NCI-H2196 (cell line): ENCODE measurements around the gene TRIM66.
"Not testable (repeated sequence)": the region's sequence is repeated elsewhere in the genome, so short reads cannot be mapped to it uniquely, and the experiment has no call there.

Experiments used
- DNase-seq: peaks from one replicate; lab custom pipeline; 2025; ENCODE audit not compliant: unreplicated experiment; lab: John Stamatoyannopoulos, UW

TRIM66 gene

DNA sequence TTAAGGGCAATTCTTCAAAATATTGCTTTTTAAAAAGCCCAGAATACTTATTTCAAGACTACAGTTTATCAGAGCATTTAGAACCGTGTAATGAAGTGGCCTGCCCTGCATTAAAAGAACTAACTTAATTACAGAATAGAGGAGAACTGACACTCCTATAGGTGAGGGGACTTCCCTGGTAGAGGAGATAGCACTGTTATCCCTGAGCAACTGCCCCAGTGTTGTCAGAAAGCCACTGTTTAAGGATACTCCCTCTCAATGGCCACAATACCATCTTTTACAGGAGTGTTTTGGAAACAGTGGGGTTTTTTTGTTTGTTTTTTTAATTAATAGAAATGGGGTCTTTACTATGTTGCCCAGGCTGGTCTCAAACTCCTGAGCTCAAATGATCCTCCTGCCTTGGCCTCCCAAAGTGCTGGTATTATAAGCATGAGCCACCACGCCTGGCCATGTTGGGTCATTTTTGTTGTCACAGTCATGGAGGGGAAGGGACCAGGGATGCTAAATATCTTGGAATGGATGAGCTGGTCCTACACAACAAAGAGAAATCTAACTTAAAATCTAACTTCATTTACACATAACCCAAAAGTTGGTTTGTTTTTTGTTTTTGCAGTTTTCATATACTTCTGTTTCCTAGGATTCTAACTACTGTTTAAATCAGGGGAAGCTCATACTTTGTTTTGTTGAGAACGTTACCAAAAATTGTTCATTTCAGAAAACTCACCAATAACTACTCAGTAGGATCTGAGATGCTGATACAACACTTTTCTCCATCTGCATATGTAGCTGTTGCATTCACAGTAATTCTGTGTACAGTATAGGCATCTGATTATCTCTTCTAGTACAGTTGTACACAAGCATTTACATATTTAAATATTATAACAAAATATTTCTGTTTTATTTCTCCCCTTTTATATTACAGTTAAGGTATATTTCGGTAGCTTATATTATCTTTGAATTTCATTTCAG lies 8.2 kb upstream of the TRIM66 start:
- no peak for DNase-seq

DNA sequence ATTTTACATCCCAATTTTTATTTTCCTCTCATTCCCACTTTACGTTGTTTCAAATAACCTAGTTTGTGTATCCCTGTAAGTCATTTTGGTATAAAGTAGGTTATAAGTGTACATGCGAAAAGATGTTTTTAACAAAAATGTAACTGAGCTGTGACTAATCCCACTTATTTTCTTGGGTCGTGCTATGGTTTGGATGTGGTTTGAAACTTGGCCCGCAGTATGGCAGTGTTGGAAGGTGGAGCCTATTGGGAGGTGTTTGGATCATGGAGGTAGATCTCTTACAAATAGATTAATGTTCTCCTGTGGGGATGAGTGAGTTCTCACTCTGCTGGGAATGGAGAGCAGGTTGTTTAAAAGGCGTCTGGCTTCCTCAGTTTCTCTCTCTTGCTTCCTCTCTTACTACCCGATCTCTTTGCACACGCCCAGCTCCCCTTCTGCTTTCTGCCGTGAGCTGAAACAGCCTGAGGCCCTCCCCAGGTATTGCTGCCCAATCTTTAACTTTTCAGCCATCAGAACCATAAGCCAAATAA lies 7.3 kb upstream of the TRIM66 start:
- no peak for DNase-seq

DNA sequence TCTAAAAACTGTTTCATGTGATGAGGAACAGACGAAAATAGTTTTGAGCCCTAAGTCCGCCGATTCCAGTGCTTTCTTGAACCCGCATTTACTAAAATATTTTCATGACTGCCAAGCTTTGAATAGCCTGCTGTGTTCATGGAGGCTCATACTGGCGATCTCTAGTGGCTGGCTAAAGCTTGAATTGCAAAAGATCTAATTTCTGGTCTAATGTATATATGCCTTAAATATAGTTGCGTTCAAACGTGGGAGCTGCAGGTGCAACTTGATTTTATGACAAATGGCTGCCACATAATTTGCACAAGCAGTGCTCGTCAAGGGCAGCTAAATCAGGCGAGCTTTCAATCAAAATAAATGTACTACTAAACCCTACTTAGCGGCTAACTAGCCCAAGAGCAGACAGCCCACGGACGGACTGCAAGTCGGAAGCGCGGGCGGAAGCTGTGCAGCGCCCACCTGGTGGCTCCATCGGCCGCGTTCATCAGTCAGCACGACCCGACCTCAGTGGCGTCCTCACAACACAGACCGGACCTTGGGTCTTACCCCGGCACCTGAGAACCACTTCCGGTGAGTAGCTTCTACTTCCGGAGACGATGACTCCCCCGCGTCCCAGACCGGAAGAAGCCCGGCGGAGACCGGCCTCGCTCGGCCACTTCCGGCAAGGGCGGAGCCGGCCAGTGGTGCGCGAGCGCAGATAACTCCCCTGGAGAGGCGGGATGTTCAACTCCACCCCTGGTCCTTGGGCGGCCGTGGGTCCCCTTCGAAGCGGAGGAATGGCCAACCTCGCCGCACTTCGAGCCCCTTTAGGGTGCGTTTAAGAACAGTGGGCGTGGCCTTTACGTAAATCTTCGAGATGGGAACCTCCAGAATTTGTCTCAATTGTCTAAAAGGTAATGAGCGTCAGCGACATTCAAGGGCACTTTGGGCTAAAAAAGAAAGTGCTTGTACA lies 6.2 kb upstream of the TRIM66 start:
- peak; percentile 98 for DNase-seq

DNA sequence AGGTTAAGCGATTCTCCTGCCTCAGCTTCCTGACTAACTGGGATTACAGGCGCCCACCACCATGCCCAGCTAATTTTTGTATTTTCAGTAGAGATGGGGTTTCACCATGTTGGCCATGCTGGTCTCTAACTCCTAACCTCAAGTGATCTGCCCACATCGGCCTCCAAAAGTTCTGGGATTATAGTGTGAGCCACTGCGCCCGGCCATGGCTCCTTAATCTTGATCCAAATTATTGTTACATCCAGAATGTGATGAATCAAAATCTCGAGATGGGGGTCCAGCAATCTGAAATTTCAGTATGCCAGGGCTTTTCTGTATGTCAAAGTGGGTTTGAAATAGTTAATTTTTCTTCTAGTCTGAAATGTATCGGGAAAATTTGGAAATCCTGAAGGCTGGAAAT lies 3.9 kb upstream of the TRIM66 start:
- no peak for DNase-seq

DNA sequence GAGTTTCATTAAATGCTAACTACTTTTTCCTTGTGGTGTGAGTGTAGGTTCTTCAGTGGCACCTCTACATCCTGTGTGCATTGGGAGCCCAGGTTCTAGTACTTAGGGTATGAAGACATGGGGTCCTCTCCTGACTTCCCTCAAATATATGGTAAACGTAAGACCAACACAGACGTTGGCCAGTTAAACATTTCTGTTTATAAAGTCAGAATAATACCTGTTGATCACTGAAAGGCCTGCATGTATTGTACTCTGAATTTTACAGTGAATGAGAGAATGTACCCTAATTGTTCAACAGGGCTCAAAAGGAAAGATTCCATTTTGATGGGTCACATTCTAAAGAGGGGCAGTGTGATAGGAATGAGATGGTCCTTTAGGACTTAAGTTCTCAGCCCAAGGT lies 3.4 kb upstream of the TRIM66 start:
- no peak for DNase-seq

DNA sequence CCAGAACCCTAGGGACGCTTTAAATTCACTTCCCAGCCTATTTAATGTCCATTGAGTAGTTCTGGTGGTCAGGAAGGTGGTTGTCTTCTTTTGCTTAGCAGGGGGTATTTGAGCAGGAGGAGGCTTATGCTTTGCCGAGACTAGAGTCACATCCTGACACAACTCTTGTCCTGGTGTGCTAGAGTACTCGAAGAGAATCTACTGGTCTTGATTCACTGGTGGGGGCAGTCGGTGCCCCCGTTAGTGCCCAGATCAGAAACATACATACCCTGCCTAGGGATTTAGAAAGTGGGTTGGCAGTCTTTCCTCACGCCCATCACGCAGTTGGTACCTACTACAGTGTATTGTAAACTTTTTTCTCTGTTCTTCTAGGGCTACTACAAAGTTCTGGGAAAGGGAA lies 2.8 kb upstream of the TRIM66 start:
- no peak for DNase-seq

DNA sequence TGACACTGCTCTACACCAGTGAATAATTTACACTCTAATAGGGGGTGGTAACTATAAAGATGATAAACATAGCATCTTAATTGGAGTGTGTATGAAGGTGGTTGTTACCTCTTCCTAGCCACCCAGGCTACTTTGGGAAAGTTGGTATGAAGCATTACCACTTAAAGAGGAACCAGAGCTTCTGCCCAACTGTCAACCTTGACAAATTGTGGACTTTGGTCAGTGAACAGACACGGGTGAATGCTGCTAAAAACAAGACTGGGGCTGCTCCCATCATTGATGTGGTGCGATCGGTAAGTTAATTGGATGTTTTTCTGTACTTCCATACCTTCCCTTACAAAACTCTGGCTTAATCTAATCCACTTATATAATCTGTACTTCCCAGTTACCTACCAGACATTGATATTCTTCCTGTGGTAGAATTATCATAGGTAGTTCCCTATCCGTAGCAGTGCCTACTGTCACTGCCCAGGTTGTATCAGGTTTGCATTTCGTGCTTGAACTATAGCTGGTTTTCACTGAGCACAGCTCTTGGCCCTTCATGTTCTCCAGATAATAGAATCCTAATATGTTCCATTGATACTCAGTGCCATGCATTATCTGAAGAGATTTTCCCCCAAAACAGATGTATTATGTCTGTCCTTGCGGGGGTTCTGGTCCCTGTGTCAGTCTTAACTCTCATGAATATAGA lies 2.3 kb upstream of the TRIM66 start:
- no peak for DNase-seq

DNA sequence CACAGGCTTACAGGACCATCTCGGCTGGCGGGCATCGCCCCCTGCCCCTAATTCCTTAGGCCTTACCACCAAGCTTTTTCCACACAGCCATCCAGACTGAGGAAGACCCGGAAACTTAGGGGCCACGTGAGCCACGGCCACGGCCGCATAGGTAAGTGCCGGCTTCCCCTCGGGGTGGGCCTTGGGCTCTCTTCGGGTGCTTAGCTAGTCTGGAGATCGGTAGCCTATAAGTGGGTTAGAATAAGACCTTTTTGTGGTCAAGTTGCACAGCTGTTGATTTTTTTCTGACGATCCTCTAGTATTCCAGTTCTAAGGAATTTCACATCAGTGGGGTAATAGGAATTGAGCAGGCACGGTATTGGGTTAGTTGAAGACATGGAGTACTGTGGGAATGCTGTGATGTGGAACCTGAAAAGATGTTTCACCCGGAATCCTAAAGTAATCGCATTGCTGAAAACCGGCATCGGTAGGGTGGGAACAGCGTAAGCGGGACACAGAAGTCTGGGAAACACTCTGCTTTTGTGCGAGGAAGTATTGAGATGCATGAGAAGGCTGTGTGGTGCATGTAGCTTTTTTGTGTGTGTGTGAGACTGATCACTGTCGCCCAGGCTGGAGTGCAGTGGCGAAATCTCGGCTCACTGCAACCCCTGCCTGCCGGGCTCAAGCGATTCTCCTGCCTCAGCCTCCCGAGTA lies 796 bp upstream of the TRIM66 start:
- DNase-seq, result no peak

DNA sequence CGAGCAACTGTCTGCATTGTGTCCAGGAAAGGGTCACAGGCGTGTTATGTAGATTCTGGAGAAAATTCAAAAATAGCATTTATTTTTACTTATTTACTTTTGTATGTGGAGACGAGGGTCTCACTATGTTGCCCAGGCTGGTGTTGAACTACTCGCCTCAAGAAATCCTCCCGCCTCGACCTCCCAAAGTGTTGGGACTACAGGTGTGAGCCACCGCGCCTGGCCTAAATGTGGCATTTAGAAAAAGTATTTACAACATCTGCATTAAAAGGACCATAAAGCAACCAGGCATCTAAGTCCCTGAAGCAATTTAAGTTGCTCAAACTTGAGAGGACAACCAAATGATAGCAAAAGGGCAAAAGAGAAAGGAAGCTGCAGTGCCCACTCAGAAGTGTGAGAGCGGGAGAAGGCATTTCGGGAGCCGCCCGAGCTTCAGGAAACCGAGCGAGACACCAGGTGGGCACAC lies 595 bp downstream of the TRIM66 start:
- DNase-seq, result no peak

DNA sequence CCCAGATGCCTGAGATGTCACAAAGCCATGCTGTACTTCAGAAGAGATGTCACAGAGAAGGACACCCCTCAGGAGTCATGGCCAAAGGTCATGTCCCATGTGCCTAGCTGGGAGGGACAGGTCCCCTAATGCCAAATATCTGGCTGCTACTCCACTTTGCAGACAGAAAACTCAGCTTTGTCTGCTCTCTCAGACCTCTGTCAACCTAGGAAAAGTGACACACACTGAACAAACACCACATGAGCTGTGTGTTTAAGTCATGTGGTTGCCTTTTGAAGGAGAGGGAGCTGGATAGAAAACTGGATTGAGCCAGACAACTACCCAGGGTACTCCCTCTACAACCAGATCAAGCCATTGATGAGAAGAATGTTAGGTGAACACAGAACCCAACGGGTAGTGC lies 3.5 kb downstream of the TRIM66 start:
- DNase-seq, result no peak

DNA sequence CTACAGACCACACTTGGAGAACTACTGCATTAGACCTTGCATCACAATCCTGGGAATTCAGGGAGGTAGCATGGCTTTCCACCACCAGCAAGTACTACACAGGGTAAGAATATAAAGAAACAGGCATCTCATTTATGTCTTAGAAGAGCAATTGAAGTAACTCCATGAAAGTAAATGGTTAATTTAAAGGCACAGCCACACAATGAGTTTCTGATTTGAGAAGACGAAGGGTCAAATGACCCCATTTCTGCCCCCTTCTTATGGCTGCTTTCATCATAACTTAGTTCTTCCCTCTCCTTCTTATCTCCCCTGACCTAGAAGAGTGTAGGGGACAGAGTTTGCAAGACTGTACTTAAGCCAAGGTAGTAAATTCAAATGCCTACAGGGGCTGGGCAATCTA lies 6.0 kb downstream of the TRIM66 start:
- DNase-seq, result no peak

DNA sequence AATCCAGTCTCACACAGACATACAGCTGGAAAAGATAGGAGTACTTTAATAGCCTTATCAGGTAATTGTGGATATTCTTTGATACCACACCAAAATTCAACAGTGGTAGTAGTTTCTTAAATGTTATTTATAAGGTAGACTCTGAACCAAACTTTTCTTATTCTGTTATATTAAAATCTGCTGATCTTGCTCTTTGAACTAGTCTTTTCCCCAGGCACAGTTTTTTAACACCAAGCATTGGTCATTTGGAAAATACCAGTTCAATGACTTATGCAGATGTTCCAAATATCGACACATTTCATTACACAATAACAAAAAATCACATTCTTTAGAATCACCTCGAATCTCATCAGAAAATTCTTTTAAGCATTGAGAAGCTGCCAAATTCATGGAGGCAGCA lies 7.6 kb downstream of the TRIM66 start:
- DNase-seq, result no peak

DNA sequence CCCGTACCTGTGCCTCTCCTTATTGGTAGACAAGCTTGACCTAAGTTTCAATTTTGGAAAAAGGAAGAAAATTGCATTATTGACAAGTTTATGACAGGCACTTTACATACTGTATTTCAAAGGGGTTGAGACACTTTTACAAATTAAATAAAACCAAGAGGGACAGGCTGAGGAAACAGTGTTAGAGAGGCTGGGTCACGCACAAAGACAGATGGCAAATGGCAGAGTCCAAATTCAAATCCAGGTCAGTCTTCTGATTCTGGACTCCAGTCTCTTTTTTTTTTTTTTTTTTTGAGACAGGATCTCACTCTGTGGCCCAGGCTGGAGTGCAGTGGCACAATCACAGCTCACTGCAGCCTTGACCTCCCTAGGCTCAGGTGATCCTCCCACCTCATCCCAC lies 10.1 kb downstream of the TRIM66 start:
- DNase-seq, result no peak

DNA sequence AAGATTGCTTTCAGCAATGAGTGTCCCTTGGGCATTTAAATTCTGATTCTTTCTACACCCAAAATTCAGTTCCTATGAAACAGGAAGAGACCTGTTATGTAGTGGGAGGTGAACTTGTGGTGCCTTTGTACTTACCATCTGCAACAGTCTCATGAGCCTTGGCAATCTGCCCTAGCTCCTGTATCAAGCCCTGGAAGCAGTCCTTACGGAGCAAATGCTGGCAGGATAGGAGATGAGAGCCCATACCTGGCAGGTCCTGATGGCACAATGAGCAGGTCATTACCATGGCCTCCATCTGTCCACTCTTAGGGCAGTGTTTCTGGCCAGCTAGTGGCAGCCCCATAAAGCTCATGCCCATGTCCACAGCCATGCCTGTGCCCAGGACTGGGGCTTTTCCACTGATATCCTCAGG lies 10.8 kb downstream of the TRIM66 start:
- DNase-seq, result peak; percentile 47

DNA sequence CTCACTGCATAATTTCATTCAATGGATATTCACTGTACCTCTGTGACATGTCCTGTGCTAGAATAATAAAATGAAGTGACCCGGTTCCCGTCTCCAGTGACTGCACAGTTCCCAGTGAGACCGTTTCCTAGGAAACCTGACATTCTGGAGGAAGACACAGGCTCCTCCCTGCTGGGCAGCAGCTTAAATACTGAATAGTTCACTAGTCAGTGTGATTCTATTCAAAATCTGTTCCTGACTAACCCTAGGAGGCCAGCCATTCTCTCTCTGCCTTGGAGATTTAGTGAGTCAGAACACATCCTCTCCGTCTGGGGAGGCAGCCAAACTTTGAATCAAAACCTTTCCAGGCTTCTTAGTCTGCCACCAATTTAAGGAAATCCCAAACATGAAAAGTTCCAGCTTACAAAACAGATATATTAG lies 11.3 kb downstream of the TRIM66 start:
- DNase-seq, result peak; percentile 37

DNA sequence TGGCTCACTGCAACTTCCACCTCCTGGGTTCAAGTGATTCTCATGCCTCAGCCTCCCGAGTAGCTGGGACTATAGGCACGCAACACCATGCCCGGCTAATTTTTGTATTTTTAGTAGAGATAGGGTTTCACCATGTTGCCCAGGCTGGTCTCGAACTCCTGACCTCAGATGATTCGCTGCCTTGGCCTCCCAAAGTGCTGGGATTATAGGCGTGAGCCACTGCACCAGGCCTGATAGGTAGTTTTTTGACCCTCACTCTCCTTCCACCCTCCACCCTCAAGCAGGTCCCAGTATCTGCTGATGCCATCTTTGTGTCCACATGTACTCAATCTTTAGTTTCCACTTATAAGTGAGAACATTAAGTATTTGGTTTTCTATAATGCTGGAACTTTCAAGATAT lies 12.4 kb downstream of the TRIM66 start:
- DNase-seq, result not testable (repeated sequence)

DNA sequence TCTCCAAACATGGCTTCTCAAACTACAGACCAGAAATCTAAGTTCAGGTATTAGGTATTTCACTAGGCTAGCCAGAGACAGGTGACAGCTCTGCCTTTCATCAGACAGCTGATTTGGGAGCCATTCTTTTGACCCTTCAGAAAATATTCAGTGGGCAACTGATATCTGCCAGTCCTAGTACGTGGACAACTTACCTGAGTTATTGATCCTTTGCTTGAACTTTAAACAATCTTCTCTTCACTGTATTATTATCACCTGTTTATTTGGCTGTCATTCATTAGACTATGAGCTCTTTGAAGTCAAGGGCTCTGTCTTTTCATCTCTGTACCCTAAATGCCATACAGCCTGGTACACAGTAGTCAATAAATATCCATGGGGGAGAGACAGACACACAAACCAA lies 17.2 kb downstream of the TRIM66 start:
- no peak for DNase-seq

DNA sequence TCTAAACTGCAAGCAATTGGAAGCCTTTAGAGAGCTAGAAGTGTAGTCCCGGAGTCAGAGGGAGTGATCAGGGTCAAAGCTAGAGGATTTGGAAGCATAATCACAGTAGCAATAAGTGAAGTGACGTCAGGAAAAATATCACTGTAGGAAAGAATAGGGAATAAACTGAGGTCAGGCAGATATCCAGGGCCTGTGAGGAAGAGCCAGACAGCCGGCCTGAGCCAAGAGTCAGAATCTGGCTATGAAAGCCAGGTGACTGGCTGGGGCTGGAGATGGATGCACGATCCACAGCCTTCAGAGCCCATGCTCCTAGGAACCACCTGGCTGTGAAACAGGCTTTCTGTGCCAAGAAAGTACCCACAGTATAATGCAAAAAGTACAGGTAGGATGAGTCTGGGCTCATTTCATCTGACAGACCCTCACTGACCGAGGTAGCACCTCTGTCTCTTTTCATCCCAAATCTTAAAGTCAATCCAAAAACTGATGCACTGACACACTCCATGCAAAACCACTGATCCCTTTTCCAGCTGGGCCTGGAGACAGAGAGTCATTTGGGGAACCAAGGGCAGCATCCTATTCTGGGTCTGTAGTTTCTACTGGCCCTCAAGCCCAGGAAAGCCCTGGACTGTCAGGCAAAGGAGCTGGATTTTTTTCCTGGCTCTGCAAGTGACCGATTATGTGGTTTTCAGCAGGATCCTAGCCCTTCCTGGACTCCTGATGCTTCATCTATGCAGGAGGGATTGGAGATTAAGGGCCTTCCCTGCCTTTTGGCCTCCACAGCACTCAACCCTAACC lies 21.3 kb downstream of the TRIM66 start:
- no peak for DNase-seq

DNA sequence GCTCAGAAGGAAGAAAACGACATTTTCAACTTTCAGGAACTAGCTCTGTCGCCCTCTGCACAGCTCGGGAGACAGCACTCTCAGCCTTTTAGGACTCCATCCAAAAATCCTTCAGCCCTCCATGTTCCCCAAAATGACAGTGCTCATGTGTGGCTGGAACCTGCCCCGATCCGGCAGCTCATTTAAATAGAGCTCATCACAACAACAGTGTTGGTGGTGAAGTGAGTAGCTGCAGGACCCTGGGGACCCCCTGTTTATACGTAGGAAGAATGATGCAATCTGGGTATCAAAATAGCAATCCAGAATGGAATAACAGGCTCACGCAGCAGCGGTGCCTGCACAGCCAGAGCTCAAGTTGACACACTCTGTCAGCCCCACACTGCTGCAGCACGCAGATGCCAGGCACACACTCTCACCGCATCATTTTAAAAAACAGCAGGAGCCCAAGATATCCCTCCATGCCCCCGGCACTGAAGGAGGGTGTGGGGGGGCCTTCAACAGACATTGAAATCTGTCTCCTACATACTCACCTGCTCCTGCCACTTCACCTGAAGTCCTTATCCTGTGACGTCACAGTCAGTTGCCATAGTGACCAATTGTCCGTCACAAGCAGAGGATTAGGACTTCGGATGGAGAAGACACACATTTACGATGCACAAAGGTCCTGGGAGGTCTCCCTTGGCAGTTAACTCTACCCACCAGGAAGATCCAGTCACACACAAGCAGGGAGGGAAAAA lies 24.0 kb downstream of the TRIM66 start:
- DNase-seq, result no peak
